Activated T-helper 9 cell treated with anti-CD3 and anti-CD28 coated beads, Interleukin-2, amount 50 U/mL, for 16 hours (primary cell): ENCODE results near the gene RABGEF1.
A peak's percentile ranks its signal among the peaks of the same experiment; 100 is the strongest.
"Not testable (repeated sequence)": the region's sequence is repeated elsewhere in the genome, so short reads cannot be mapped to it uniquely, and the experiment has no call there.

ENCODE experiments used
- DNase-seq: peaks from one replicate; pipeline ENCODE4 v3.0.0-alpha.2; 2020; ENCODE audit warnings: low read depth

The RABGEF1 gene

GRCh38 chr7:66815186-66815875, 74.8 kb downstream of the RABGEF1 start:
- DNase-seq: not testable (repeated sequence)

- no peak for DNase-seq
These were observed 75.4 kb downstream of the RABGEF1 start for GRCh38 chr7:66815951-66816350.

- not testable (repeated sequence) for DNase-seq
These were observed 76.1 kb downstream of the RABGEF1 start for GRCh38 chr7:66816658-66817057.

GRCh38 chr7:66817208-66817795, 76.8 kb downstream of the RABGEF1 start:
- DNase-seq: not testable (repeated sequence)

GRCh38 chr7:66817956-66818355, 77.4 kb downstream of the RABGEF1 start:
- DNase-seq: not testable (repeated sequence)

GRCh38 chr7:66824041-66824440, 83.5 kb downstream of the RABGEF1 start:
- no peak for DNase-seq

- DNase-seq: not testable (repeated sequence)
These were observed 85.0 kb downstream of the RABGEF1 start for GRCh38 chr7:66825538-66825937.

- DNase-seq: no peak
These were observed 86.1 kb downstream of the RABGEF1 start for GRCh38 chr7:66826649-66827048.

GRCh38 chr7:66830976-66831375, 90.4 kb downstream of the RABGEF1 start:
- not testable (repeated sequence) for DNase-seq

GRCh38 chr7:66832531-66833351, 92.2 kb downstream of the RABGEF1 start:
- DNase-seq: no peak

- DNase-seq: no peak
These were observed 96.5 kb downstream of the RABGEF1 start for GRCh38 chr7:66837007-66837406.

- DNase-seq: no peak
These were observed 97.1 kb downstream of the RABGEF1 start for GRCh38 chr7:66837661-66838060.

- DNase-seq: no peak
These were observed 99.3 kb downstream of the RABGEF1 start for GRCh38 chr7:66839814-66840213.

- no peak for DNase-seq
These were observed 99.8 kb downstream of the RABGEF1 start for GRCh38 chr7:66840316-66840715.

GRCh38 chr7:66841898-66842297, 101.4 kb downstream of the RABGEF1 start:
- DNase-seq: no peak

- DNase-seq: not testable (repeated sequence)
These were observed 103.0 kb downstream of the RABGEF1 start for GRCh38 chr7:66843492-66843891.

- peak; percentile 98 for DNase-seq
These were observed 104.2 kb downstream of the RABGEF1 start for GRCh38 chr7:66844552-66845378.

GRCh38 chr7:66845379-66846095, 105.0 kb downstream of the RABGEF1 start:
- no peak for DNase-seq

GRCh38 chr7:66846096-66846445, 105.5 kb downstream of the RABGEF1 start:
- DNase-seq: not testable (repeated sequence)

GRCh38 chr7:66847523-66847855, 107.0 kb downstream of the RABGEF1 start:
- not testable (repeated sequence) for DNase-seq
